Endothelial cell of umbilical vein (primary cell): ENCODE measurements around the gene KIF17. TPM values are rescaled to one million over a fixed set of nuclear protein-coding genes. Genes with fewer than 3 reads are reported as not detected.

Experiments
- BruUV-seq: library from RNA; stranded (reverse); fragments of 400-500 nt; replicated peaks from 2 replicates; lab custom pipeline; 2021; lab: Mats Ljungman, UMichigan
- CTCF ChIA-PET: fragments of 300-600, 350-600 bp; sonication (Branson Sonifier 250); formaldehyde crosslinking; loops from one replicate; lab custom pipeline; 2021; ENCODE audit warnings: antibody characterized with exemption, inconsistent platforms; lab: Charles Lee
- POLR2A ChIA-PET: fragments of 300-600, 350-600 bp; sonication (Branson Sonifier 250); formaldehyde crosslinking; loops from one replicate; lab custom pipeline; 2021; ENCODE audit warnings: antibody characterized with exemption, inconsistent platforms; lab: Charles Lee
- DNase-seq: peaks from one replicate; pipeline ENCODE4 v3.0.0-alpha.2; 2011; ENCODE audit warnings: low read depth, low spot score
- FAIRE-seq: peaks from 2 replicates; lab custom pipeline; 2011; peaks lifted over from hg19 to GRCh38; lab: Jason Lieb, UNC
- H2AFZ ChIP-seq: 2 replicates; pipeline ENCODE4 v1.6.0; 2012; ENCODE audit warnings: low read depth, low read length, control low read depth, inconsistent platforms
- H3K27ac ChIP-seq: 2 replicates; pipeline ENCODE4 v1.5.1; 2011; ENCODE audit warnings: low read depth, mild to moderate bottlenecking, control low read depth, low read length, moderate library complexity; ENCODE audit not compliant: insufficient read depth
- H3K27me3 ChIP-seq, 2 experiments: 2 replicates each; pipeline versions ENCODE4 v1.6.0 to v1.6.1; 2011; ENCODE audit warnings: low read length in 2 of 2, mixed read lengths in 1 of 2; ENCODE audit not compliant: control insufficient read depth in 2 of 2, insufficient read depth in 2 of 2
- H3K36me3 ChIP-seq, 2 experiments: 2 replicates in 1 of 2; 3 replicates in 1 of 2; pipeline ENCODE4 v1.5.1; 2011; ENCODE audit warnings: low read length in 2 of 2, mild to moderate bottlenecking in 1 of 2, moderate library complexity in 1 of 2; ENCODE audit not compliant: control insufficient read depth in 2 of 2, insufficient read depth in 2 of 2; ENCODE audit errors: extremely low read depth in 1 of 2
- H3K4me1 ChIP-seq: 3 replicates; pipeline ENCODE4 v1.5.1; 2011; ENCODE audit warnings: mild to moderate bottlenecking, low read length; ENCODE audit not compliant: control insufficient read depth, insufficient read depth; ENCODE audit errors: extremely low read depth
- H3K4me2 ChIP-seq: 2 replicates; pipeline ENCODE4 v1.6.1; 2011; ENCODE audit warnings: low read length, control low read depth, mixed read lengths; ENCODE audit not compliant: insufficient read depth
- H3K4me3 ChIP-seq, 3 experiments: fragments of 200-600 bp in 1 of 3; sonication (generic), shearing (Covaris generic) in 1 of 3; replicated peaks in 1 of 3; 2 replicates each; pipeline ENCODE4 v1.5.1; 2011 to 2016; ENCODE audit warnings: control low read depth in 3 of 3, low read length in 3 of 3, mild to moderate bottlenecking in 2 of 3, inconsistent platforms in 1 of 3, low read depth in 1 of 3, moderate library complexity in 1 of 3; ENCODE audit not compliant: insufficient read depth in 1 of 3
- H3K79me2 ChIP-seq: 2 replicates; pipeline ENCODE4 v1.6.0; 2012; ENCODE audit warnings: low read length, inconsistent platforms; ENCODE audit not compliant: control insufficient read depth, insufficient read depth
- H3K9ac ChIP-seq: replicated peaks from 2 replicates; pipeline ENCODE3; 2011; ENCODE audit warnings: low read length, control low read depth; ENCODE audit not compliant: insufficient read depth; ENCODE audit errors: extremely low read depth
- H3K9me1 ChIP-seq: replicated peaks from 3 replicates; pipeline ENCODE4 v1.6.0; 2011; ENCODE audit warnings: mild to moderate bottlenecking, low read length; ENCODE audit not compliant: control insufficient read depth, insufficient read depth; ENCODE audit errors: extremely low read depth
- H3K9me3 ChIP-seq: replicated peaks from 2 replicates; pipeline ENCODE4 v1.5.1; 2012; ENCODE audit warnings: low read length, inconsistent platforms; ENCODE audit not compliant: control insufficient read depth, insufficient read depth
- H4K20me1 ChIP-seq: replicated peaks from 2 replicates; pipeline ENCODE3; 2011; ENCODE audit warnings: mild to moderate bottlenecking, low read length; ENCODE audit not compliant: control insufficient read depth, insufficient read depth; ENCODE audit errors: extremely low read depth
- CTCF ChIP-seq, 2 donors: IDR thresholded peaks; 1 replicate in 1 of 2; 2 replicates in 1 of 2; pipeline ENCODE4 v1.5.1; 2011; ENCODE audit warnings: low read length in 2 of 2, mild to moderate bottlenecking in 2 of 2, moderate library complexity in 2 of 2, control low read depth in 1 of 2, inconsistent platforms in 1 of 2, low read depth in 1 of 2; ENCODE audit not compliant: insufficient read depth in 1 of 2; ENCODE audit errors: extremely low read depth in 1 of 2
- FOS ChIP-seq: IDR thresholded peaks from 2 replicates; pipeline ENCODE4 v1.6.1; 2011; ENCODE audit warnings: mild to moderate bottlenecking, low read length, moderate library complexity, borderline replicate concordance; ENCODE audit not compliant: insufficient read depth
- GATA2 ChIP-seq: IDR thresholded peaks from 2 replicates; pipeline ENCODE4 v1.7.0; 2011; ENCODE audit warnings: low read depth, mild to moderate bottlenecking, moderate library complexity, mixed read lengths, low read length; ENCODE audit not compliant: insufficient read length, insufficient read depth
- JUN ChIP-seq: IDR thresholded peaks from 2 replicates; pipeline ENCODE4 v1.6.1; 2011; ENCODE audit warnings: borderline replicate concordance, low read depth; ENCODE audit not compliant: insufficient read length, insufficient read depth
- POLR2A ChIP-seq: IDR thresholded peaks from 2 replicates; pipeline ENCODE4 v1.6.1; 2012; ENCODE audit warnings: low read depth, mild to moderate bottlenecking, control low read depth, low read length
- POLR2AphosphoS5 ChIP-seq: IDR thresholded peaks from 2 replicates; pipeline ENCODE4 v1.6.1; 2012; ENCODE audit warnings: low read depth, mild to moderate bottlenecking, control low read depth, low read length, moderate library complexity; ENCODE audit not compliant: insufficient read depth
- dilution Hi-C: fragments of 300-500 bp; cut with MboI; formaldehyde crosslinking; loops from one replicate; pipeline ENCODE4 v1.15.0; 2019; ENCODE audit warnings: low sequenced_read_pairs; ENCODE audit not compliant: extremely low pct_ligation_motif_present
- intact Hi-C: fragments of 100-400 bp; cut with micrococcal nuclease; formaldehyde crosslinking; loops from one replicate; pipeline ENCODE4 v1.10.0; 2022
- polyA plus RNA-seq, 4 experiments: library from polyadenylated mRNA; depleted of rRNA in 3 of 4; stranded (reverse) in 3 of 4; unstranded in 1 of 4; fragments of >200 nt; gene quantifications; 2 replicates each; pipeline versions ENCODE4 v1.2.1 to v1.2.3, GENCODE V29; 2011 to 2012; ENCODE audit warnings: missing spikeins in 1 of 4
- total RNA-seq: library from RNA; stranded (reverse); gene quantifications from 2 replicates; pipeline ENCODE4 v1.2.3, GENCODE V29; 2021

The KIF17 gene
- total and polyA plus RNA-seq, 2 donors (not counting 3 experiments of a cell fraction or from before 2014, with no cell fraction given), result 1.1 to 1.5 TPM

- Histone ChIP-seq H3K4me3 (peak overlapping the region; percentile 64 to 93 (median 88)), H3K27ac (peak overlapping the region; percentile 48), H3K9me3 (no peaks in the 10 kb centered on the region), H3K4me1 (peaks cover 20% of the 10 kb centered on the region), H2AFZ (peak overlapping the region; percentile 82), H3K4me2 (peak overlapping the region; percentile 97), H4K20me1 (no peaks in the 10 kb centered on the region), H3K27me3 (no peaks in the 10 kb centered on the region), H3K79me2 (peaks cover 40% of the 10 kb centered on the region), H3K9me1 (no peaks in the 10 kb centered on the region), H3K36me3 (peaks cover 4 to 23% of the 10 kb centered on the region in 2 experiments), H3K9ac (peak overlapping the region; percentile 83)
- POLR2A ChIA-PET, result no interaction called here
- no peak for TF ChIP-seq CTCF (IDR thresholded peaks at IDR 0.05; ENCODE audit: extremely low read depth in 1 of 2, insufficient read depth in 1 of 2, low read depth in 1 of 2, low read length in 2 of 2)
- TF ChIP-seq JUN, result no peak
- CTCF ChIA-PET, result interaction anchor here (0.6 to 2.1 kb wide), 4 partner anchors 10 to 849 kb away, joined by 3 to 9 read pairs (median 6); partner anchors contain the start of gene ALPL
- BruUV-seq, result no TSS peak
- intact Hi-C loops (no loop called here), dilution Hi-C loops (no loop called here)
- DNase-seq, result no peak
- FAIRE-seq, result no peak
Observed at GRCh38 chr1:20660363-20660762, 57.4 kb downstream of the KIF17 start.

GRCh38 chr1:20658166-20658915, 59.5 kb downstream of the KIF17 start:
- dilution Hi-C loops, result no loop called here
- POLR2A ChIA-PET, result no interaction called here
- H3K4me2 ChIP-seq, result no peak overlapping the region

More at GRCh38 chr1:20658166-20658915, 59.5 kb downstream of the KIF17 start:
- TF ChIP-seq GATA2 (no peak), FOS (no peak), POLR2AphosphoS5 (no peak), POLR2A (no peak)
- intact Hi-C loops, result no loop called here
- Histone ChIP-seq H3K79me2 (peaks cover 40% of the 10 kb centered on the region), H3K27ac (no peak overlapping the region), H3K4me3 (no peak overlapping the region), H3K36me3 (peaks cover 7 to 35% of the 10 kb centered on the region in 2 experiments), H4K20me1 (no peaks in the 10 kb centered on the region), H2AFZ (no peak overlapping the region), H3K4me1 (peaks cover 20% of the 10 kb centered on the region), H3K9ac (no peak overlapping the region), H3K9me1 (no peaks in the 10 kb centered on the region), H3K9me3 (no peaks in the 10 kb centered on the region), H3K27me3 (no peaks in the 10 kb centered on the region)
- FAIRE-seq (no peak), DNase-seq (no peak)
- BruUV-seq, result no TSS peak
- CTCF ChIA-PET, result interaction anchor here (1.3 kb wide), 1 partner anchor 12 kb away, joined by 3 read pairs; no protein-coding TSS in a partner anchor
